HG02970 (cell line): Measurements from ENCODE around the gene CALY.
"Not testable (repeated sequence)": the region's sequence is repeated elsewhere in the genome, so short reads cannot be mapped to it uniquely, and the experiment has no call there.

Source experiments
- ATAC-seq: cut with Tn5 transposase; IDR thresholded peaks from one replicate; pipeline ENCODE4 v1.9.1; 2021; ENCODE audit warnings: mild to moderate bottlenecking, moderate library complexity, moderate number of reproducible peaks; ENCODE audit not compliant: unreplicated experiment, low FRiP score

Gene CALY

DNA sequence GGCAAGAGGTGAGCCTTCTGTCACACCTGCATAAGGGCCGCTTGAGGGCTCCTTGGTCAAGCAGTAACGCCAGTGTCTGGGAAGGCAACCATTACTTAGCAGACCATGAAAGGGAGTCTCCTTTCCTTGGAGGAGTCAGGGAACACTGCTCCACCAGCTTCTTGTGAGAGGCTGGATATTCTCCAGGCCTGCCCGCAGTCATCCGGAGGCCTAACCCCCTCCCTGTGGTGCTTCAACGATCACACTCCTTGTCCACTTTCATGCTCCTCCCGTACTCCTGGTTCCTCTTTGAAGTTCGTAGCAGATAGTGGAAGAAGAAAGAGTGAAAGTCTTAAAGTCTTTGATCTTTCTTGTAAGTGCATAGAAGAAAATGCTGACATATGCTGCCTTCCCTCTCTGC is 30.8 kb upstream of the CALY start:
- not testable (repeated sequence) for ATAC-seq

DNA sequence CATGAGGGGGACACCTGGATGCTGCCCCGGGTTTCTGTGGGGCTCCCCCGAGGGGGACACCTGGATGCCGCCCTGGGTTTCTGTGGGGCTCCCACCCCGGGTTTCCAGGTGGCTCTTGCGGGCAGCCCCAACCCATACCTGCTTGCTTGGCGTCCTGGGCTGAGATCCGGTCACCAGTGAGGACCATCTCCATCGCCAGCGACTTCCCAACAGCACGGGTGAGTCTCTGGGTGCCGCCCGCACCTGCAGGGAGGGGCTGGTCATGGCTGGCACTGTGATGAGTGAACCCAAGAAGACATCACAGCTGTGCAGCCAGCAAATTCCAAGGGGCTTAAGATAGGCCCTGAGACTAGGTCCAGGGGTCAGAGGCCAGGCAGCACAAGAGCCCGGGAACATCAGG is 30.1 kb upstream of the CALY start:
- no peak for ATAC-seq

DNA sequence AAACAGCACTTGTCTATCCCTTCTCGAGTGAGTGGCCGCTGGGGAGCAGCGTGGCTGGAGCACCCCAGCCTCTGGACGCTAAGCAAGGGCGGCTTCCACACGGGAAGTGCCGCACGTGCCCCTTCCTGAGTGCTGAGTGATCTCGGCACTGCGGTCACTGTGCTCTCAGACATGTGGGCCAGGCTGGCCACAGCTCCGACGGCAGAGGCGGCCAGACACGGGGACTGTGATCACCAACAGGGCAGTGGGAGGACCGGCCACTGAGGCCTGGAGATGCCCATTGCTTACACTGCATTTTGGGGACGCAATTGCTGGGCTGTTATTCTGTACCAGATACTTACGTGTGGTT is 29.4 kb upstream of the CALY start:
- no peak for ATAC-seq

DNA sequence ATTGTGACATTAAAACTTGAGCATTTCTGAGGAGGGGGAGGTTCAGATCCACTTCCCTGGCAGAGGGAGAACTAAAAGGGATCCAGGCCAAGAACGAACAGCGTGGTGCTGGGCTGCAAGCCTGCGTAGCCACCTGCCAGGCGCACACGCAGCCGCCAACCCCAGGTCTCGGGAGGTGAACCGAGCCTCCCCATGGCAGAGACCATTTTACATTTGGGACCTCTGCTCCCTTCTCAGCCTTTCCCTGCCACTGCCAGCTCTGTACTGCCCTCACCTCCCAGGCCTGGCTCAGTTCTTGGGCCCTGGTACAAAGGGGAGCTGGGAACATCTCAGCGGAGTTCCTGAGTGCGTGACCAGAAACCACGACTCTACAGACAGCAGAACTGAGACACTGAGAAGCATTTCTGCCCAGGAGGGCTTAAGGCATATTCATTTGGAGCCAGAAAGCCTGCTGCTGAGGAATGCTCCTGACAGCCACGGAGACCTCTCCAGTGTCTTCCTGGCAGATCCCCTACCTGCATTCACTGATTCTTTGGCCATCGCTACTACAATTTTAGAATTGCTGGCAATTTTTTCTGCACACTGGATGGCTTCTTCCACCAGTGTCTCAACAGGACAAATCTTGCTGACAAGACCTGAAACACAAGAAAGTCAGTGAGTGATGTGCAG is 28.9 kb upstream of the CALY start:
- no peak for ATAC-seq

DNA sequence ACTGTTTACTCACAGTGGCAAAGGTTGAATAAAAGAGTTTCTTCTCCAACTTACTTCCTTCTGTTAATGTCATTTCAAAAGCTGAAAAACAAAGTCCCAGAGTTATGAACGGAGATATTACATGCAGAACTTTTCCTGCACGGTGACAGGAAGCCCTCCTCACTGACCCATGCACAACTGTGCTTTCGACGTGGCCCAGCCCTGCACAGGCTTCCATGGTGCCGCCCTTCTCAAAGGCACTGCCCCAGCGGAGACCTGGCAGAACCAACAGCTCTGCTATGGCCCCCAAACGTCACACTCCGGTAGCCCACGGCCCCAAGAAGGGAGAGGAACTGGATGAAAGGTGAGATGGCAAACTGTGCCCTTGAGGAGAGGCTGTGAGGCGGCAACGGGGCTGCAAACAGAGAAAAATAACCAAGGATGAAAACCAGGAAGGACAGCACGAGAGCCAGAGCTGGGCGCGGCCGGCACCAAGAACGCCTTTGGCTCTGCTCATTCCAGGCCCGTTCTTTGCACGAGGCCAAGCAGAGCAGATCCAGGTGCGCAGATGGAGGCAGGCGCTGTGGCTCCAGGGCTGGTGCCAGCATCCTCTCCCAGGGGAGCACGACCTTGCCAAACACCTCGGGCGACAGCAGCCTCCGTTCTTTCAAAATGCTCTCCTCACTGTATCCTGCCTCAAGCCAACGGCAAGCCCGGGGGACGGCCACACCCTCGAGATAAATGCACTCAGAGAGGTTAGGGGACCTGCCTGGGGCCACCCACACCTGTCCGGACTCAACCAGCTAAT is 28.1 kb upstream of the CALY start:
- ATAC-seq: no peak

DNA sequence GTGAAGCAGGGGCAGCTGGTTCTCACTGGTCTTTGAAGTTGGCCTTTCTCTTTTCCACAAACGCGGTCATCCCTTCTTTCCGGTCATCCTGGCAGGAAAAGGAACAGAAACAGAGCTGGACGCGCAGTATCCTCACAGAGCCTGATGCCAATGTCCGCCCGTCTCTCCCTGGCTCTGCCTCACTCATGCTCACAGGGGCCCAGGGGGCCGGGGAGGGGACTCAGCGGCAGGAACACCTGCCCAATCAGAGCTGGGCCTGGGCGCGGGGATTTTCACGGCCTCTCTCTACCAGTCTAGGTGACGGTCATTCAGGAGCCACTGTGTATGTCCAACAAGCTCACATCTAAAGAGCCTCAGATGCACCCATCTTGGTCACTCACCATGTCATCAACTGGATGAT is 26.1 kb upstream of the CALY start:
- no peak for ATAC-seq

DNA sequence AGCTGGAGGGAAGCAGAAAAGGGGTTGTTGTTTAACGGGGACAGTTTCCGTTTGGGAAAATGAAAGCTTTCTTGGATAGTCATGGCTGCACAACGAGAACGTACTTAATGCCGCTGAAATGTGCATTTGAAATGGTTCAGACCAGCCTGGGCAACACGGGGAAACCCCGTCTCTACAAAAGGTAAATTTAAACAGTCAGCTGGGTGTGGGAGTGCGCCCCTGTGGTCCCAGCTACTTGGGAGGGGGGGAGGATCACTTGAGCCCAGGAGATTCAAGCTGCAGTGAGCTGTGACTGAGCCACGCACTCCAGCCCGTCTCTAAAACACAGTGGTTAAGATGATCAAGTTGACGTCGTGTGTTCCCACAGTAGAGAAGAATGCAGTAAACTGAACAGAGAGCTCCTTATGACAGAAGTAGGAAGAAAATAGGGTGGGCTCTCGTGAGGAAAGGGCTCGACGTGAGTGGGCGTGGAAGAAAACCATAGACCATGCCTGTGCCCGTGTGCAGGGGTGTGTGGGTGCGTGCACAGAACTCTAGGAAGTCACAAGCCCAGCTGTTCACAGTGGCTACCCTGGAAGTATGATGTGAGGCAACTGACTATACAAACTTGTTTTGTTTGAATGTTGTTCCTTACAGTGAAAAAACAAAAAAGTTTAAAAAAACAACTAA is 25.2 kb upstream of the CALY start:
- ATAC-seq: no peak

DNA sequence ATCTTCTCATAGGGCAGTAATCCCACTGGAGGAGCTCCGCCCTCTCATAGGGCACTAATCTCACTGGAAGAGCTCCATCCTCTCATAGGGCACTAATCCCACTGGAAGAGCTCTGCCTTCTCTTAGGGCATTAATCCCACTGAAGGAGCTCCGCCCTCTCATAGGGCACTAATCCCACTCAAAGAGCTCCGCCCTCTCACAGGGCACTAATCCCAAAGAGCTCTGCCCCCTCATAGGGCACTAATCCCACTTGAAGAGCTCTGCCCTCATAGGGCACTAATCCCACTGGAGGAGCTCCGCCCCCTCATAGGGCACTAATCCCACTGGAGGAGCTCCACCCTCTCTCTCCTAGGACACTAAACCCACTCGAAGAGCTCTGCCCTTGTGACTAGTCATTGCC is 24.5 kb upstream of the CALY start:
- no peak for ATAC-seq

DNA sequence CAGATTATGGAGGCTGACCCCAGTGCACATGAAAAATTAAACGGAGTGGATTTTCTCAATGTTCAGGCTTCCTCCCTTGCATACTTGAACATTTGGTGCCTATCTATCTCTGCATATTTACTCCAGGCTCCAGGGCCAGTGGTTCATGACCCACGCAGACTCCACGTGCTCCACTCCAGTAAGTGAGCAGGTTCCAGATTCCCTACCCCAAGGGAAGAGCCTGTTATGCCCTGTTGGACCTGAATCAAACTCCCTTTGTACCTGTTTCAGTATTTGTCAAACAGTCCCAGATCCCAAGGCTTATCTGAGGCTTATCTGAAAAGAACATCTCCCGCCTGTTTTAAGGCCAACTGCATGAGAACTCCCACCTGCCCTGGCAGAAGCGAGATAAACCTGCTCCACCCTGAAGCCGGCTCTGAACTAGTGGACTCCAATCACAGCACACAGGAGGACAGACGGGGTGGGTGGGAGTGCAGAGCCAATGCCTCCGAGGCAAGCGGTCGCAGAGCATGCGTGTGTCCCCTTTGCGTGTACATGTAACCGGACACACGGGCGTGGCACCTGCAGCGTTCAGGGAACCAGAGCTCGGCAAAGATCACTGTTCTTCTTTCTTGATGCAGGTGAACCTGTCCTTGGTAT is 23.4 kb upstream of the CALY start:
- ATAC-seq: no peak

DNA sequence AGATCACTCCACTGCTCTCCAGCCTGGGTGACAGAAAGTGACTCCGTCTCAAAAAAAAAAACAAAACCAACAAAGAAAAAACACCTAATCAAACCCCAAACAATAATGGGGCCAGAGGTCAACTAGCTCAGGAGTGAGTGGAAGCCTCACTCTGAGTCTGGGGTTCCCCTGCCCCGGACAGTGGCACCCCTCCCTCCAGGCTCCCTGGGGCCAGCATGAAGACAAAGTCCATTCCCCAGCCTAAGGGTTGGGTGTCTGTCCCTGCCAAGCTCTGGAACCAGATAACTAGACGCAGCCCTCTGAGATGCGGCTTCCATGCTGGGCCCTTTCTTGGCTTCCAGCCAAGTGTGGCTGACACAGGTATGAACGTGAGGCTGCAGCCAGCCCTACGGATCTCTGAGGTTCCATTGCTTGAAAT is 22.9 kb upstream of the CALY start:
- ATAC-seq: no peak

DNA sequence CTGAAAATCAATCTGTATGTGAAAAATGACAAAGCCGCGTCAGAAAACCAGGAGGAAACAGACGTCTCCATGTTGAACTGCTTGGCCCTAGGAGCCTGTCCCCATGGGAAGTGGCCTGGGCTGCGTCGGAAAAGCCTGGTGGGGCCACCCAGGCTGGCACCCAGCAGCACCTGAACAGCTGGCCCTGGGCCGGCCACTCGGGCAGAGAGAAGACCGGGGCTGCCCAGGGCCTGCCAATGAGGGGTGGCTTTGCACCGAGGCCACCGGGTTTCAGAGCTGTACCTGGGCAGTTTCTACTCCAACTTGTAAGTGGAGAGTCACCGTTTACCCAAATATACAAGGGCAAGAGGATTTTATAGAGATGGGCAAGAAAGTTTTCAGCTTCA is 22.2 kb upstream of the CALY start:
- ATAC-seq: no peak

DNA sequence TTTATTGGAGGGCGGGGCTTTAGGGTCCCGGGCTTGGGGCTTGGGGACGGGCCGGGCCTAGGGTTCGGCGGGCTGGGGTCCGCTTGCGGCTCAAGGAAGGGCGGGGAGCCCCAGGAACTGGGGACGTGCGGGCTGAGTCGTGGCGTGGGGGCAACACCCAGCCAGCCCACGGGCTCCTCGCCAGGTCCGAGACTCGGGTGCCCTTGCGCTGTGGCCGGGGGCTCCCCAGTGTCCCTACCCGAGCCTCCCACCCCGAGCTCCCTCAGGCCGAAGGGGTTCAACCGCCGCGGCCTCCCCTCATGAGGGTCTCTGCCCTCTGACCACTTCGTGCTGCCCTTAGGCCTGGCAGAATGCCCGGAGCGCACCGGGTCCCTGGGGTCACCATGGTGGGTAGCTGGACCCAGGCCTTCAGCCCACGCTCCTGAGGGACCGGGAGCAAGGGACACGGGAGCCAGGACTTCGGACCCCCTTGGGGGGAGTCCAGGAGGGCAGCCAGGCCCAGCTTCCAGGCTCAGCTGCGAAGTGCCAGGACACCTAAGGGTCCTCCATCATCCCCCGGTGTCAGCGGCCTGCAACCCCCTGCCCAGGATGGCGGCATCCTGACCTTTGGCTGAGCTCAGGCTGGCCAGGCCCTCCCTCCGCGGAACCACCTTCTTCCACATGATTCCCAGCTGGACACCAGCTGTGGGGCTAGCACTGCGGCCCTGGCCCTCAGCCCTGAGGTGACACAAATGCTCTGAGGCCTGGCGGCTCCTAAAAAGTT is 21.6 kb upstream of the CALY start:
- no peak for ATAC-seq

DNA sequence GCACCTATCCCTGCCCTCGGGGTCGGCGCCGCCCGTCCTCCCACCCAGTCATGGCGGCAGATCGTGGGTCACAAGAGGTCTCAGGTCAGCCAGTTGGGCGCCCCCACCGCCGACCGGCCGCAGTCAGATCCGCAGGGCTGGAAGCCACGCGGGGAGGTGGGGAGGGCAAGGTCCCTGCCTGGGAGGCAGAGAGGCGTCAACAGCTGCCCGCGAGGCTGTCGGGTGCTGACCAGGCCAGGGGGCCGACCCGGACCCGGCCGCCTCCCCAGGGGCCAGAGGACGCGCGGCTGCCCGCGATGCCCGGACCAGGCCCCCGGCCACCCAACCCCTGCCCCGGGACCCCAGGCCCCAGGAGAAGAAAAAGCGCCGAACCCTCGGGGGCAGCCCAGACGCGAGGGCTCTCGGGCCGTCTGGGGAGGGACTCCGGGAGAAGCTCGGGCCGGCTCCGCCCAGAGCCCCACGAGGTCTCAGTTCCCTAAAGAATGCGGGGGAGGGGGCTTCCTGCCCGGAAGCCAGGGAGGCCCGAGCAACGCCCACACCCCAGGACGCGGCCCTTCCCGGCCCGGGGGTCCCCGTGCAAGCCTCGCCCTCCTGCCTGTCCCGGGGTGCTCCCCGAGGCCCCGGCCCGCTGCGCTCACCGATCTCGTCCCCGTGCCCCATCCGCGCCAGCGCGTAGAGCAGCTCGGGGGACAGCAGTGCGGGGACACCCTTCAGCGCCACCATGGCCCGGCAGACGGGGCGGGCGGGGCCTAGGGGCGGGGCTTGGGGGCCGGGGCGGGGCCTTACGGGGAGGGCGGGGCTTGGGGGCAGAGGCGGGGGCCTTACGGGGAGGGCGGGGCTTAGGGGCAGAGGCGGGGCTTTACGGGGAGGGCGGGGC is 20.8 kb upstream of the CALY start, which contains the start of gene FUOM:
FUOM (minus strand) TSS at position 735 of the 877 bp plus-strand sequence; CDS start at position 723, 12 bp downstream.
- no peak for ATAC-seq

DNA sequence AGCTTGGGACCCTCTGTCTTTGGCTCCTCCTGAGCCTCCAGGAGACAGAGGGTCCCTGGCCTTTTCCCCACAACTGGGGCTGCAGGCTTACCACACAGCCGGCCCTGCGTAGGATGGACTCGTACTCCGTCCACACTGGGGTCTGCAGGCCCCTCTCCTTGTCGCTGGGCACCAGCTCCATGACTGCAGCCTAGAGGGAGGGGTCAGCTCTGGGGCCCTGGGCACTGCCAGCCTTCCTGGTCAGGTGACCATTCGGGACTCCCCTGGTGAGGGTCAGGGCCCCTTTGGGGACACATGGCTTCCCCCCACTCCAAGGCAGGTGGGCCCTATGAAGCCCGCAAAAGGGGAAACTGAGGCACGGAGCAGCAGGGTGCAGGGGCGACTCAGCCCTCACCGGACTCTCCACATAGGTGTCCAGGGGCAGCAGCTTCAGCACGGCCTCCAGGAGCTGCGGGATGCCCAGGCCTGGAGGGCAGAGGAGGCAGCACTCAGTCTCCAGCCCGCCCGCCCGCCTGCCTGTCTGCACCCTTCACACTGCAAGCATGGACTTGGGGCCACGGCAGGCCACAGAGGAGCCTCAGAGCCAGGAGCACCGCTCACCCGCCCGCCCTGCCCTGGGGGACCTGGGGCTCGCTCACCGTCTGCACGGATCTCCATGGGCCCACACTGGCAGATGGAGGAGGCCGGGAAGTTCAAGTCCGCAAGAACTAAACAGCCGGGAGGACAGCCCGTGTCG is 20.0 kb upstream of the CALY start:
- no peak for ATAC-seq

DNA sequence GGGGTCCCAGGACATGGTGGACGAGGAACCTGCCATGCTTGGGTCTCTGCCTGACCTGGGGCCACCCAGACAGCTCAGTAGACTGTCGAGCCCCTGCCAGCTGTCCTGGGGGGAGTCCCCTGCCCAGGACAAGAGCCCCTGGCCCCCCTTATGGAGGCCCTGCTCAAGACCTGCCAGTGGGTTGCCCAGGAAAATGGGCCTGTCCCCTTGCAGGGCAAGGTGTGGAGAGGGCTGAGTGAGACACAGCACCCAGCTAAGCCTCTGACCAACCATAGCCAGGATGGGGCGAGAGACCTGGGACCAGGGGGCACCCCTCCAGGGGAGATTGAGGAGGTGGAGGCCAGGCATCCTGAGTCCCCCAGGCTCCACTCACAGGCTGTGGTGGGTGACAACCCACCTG is 19.3 kb upstream of the CALY start:
- ATAC-seq: no peak

DNA sequence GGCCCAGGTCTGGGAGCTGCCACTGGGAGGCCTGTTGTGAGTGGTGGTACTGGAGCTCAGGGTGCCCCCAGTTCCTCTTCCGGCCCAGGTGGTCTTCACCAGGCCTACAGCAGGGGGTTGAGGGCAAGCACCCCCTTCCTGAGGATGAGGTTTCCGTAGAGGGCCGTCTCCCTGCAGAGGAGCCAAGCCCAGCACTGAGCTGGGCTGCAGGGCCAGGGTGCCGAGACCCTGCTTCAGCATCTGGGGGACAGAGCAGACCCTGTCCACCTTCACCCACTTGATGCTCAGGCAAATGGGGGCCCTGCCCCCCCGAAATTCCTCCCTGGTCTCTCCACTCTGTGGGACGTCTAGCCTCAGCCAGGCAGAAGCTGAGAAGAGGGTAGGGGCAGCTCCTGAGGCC is 18.6 kb upstream of the CALY start:
- no peak for ATAC-seq

DNA sequence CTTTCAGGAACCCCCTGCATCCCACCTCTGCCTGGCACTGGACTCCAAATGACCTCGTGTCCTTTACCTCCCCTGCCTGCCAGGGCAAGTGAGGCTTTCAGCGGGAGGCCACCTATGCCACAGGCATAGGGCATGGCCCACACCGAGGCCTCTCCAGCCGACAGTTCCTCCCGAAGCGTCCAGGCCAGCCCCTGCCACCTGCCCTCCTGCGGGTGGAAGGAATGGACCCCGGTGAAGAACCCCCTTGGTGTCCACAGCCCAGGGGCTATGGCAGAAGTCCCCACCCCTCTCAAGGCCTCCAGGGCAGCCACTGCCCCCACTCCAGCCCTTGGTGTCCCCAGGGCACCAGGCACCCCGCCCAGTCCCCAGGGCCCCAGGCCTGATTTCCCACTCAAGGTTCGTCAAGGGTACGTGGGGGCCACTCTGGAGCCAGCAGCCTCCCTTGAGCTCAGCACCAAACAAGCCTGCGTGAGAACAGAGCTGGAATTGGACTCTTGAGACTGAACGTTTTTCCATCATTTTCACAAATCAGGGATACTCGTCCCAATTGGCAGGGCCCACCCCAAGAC is 18.1 kb upstream of the CALY start:
- ATAC-seq: no peak

DNA sequence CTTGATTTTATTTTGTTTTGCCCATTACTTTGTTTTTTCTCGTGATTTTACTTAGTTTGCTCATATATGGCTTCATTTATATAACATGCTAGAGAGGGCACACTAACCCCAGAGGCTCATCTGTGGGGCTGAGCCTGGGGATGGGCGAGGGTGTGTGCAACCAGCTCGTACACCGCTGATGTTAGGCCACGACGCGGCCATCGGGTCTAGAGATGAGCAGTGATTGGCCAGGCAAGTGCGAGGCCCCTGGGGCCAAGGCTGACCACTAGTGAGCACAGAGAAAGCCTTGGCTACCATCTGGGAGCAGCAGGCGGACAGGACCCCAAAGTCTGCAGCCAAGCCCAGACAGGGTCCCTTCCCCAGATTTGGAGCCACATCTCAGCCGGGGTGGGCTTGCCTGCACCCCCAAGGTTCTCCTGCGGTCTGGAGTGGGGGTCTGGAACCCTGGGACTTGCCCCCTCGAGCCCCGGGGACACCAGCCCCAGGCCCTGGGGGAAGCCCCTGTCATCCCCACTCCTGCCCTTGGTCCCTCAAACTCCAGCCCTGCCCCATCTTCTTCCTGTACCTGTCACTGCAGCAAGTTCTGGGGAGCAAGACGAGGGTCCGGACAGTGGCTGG is 17.4 kb upstream of the CALY start:
- no peak for ATAC-seq
